Stimulated activated CD4-positive, alpha-beta T cell treated with anti-CD3 and anti-CD28 coated beads, Interleukin-2, amount 100 ng/mL, for 4 hours (primary cell): Measurements from ENCODE around the gene LRRC26.

Experiments used
- DNase-seq: peaks from one replicate; pipeline ENCODE4 v3.0.0-alpha.2; 2020; ENCODE audit warnings: low read depth

The LRRC26 gene

GRCh38 chr9:137169896-137170358 is at the start of gene LRRC26:
Gene LRRC26 (minus strand): TSS chr9:137170051. CDS start chr9:137169943, 108 bp downstream.
- DNase-seq, result no peak

GRCh38 chr9:137218754-137219271 is 49.0 kb upstream of the LRRC26 start:
- DNase-seq, result no peak

GRCh38 chr9:137218212-137218753 is 48.4 kb upstream of the LRRC26 start:
- DNase-seq, result no peak

- DNase-seq, result no peak
Measured at GRCh38 chr9:137217276-137218211, 47.7 kb upstream of the LRRC26 start.

- no peak for DNase-seq
Measured at GRCh38 chr9:137216188-137216965, 46.5 kb upstream of the LRRC26 start.

GRCh38 chr9:137215196-137215986 is 45.5 kb upstream of the LRRC26 start:
- no peak for DNase-seq

GRCh38 chr9:137214620-137215019 is 44.8 kb upstream of the LRRC26 start:
- DNase-seq, result no peak

- DNase-seq, result no peak
Measured at GRCh38 chr9:137213160-137214060, 43.6 kb upstream of the LRRC26 start.

GRCh38 chr9:137212520-137212919 is 42.7 kb upstream of the LRRC26 start:
- DNase-seq, result no peak

- no peak for DNase-seq
Measured at GRCh38 chr9:137211532-137211931, 41.7 kb upstream of the LRRC26 start.

- DNase-seq, result no peak
Measured at GRCh38 chr9:137206602-137207001, 36.8 kb upstream of the LRRC26 start.

GRCh38 chr9:137205126-137206069 is 35.5 kb upstream of the LRRC26 start, which contains the start of the genes NDOR1 and TMEM203:
Gene NDOR1 (plus strand): TSS chr9:137205700. CDS start chr9:137205778, 78 bp downstream.
Gene TMEM203 (minus strand): TSS chr9:137205648. CDS start chr9:137205414, 234 bp downstream.
- peak; percentile 89 for DNase-seq

- no peak for DNase-seq
Measured at GRCh38 chr9:137204731-137205125, 34.9 kb upstream of the LRRC26 start.

- DNase-seq, result no peak
Measured at GRCh38 chr9:137202966-137203365, 33.1 kb upstream of the LRRC26 start.

GRCh38 chr9:137201205-137201868 is 31.5 kb upstream of the LRRC26 start:
- DNase-seq, result no peak

- DNase-seq, result peak; percentile 98
Measured at GRCh38 chr9:137200311-137201204, 30.7 kb upstream of the LRRC26 start, which contains the start of gene TPRN. Gene TPRN (minus strand): TSS chr9:137200741. CDS start chr9:137200711, 30 bp downstream.

- no peak for DNase-seq
Measured at GRCh38 chr9:137199411-137200121, 29.7 kb upstream of the LRRC26 start.
